ENCODE data around the gene ADM5.

Gene ADM5, protein sequence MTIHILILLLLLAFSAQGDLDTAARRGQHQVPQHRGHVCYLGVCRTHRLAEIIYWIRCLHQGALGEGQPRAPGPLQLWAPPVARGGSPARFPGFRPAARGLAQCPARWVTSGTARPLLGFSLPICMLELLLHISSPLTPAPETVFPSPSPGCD

GRCh38 chr19:49689133-49690078 is at the start of gene ADM5:
Gene ADM5 (plus strand): TSS chr19:49689594. CDS start chr19:49689838, 244 bp downstream.
- DNase-seq, result peak; percentile 77

DNA sequence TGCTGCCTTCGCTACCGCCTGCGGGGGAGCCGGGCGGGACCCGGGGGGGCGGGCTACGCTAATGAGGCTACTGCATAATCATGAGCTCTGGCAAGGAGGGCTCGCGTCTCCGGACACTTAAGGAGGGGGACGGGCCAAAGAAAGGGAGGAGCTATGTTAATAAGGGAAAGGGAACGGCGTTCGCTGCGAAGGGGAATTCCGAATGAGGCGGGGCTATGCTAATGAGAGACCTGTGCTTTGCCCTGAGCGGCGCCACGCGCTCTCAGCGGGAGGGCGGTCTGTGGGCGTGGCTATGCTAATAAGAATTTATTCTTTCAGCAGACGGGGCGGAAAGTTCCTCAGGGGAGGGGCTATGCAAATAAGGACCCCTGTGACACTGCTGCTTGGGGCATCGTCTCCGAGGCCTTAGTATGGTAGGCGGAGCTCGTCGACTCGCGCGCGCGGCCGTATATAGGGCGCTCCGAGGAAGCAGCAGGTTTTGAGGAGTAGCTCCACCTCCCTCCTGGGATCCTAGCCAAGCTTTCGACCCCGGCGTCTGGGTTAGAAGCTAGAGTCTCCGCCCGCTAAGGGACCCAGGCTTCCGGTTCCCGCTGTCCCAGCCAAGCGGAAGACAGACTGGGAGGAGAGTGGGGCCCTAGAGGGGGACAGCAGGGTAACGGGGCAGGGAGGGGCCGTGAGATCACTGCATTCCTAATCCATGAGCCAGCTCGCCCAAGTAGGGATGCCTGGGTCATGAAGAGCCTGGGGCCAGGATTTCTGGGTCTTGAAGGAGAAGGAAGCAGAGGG is 49.1 kb upstream of the ADM5 start, which contains the start of gene RRAS:
Gene RRAS (minus strand): TSS at position 31 of the 786 bp plus-strand sequence. CDS start 45 bp downstream, outside the sequence.
- DNase-seq, result peak; percentile 100

- peak; percentile 100 for DNase-seq
Observed at GRCh38 chr19:49641688-49642491, 47.5 kb upstream of the ADM5 start, which contains the start of gene SCAF1. Gene SCAF1 (plus strand): TSS chr19:49642209. CDS start chr19:49645027, 2,818 bp downstream.

GRCh38 chr19:49642492-49643035 is 46.8 kb upstream of the ADM5 start:
- no peak for DNase-seq

DNA sequence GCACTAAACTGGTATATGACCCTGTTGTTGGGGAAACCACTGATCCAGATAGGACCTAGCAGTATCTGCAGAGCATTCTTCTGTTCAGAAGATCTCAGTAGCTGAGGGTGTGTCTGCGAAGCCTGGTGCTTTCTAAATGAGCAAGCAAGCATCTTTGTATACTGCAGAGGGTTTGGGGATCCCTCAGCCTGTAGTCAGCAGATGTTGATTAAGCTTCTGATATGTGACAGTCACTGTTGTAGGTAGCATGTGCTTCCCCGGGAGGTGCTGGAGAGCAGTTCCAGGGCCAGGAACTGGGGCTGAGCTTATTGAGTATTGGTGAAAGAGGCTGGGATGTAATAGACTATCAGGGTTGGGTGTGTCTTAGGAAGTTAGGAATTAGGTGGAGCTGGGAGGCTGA is 45.9 kb upstream of the ADM5 start:
- DNase-seq, result no peak

GRCh38 chr19:49645592-49645991 is 43.8 kb upstream of the ADM5 start:
- DNase-seq, result no peak

DNA sequence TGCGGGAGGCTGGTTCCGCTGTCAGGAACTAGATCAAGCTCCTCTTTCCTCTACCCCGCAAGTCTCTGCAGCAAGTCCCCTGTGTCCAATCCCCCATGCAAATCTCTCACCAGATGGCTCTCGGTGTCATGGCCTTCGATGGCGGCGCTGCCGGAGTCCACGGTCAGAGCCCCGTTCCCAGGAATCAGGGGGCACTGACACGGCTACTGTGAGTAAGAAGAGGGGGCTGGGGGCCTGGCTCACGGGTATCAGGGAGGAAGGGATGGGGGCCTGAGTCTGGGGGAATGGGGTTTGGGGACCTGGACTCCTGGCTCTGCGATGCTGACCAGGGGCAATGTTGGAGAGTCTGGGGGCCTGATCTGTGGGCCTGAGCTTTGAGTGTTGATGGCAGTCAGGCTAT is 43.4 kb upstream of the ADM5 start:
- DNase-seq, result no peak

- DNase-seq, result no peak
Observed at GRCh38 chr19:49646586-49646985, 42.8 kb upstream of the ADM5 start.

- DNase-seq, result no peak
Observed at GRCh38 chr19:49651029-49651819, 38.2 kb upstream of the ADM5 start.

GRCh38 chr19:49651820-49652550 is 37.4 kb upstream of the ADM5 start:
- no peak for DNase-seq

GRCh38 chr19:49652551-49653465 is 36.6 kb upstream of the ADM5 start:
- no peak for DNase-seq

DNA sequence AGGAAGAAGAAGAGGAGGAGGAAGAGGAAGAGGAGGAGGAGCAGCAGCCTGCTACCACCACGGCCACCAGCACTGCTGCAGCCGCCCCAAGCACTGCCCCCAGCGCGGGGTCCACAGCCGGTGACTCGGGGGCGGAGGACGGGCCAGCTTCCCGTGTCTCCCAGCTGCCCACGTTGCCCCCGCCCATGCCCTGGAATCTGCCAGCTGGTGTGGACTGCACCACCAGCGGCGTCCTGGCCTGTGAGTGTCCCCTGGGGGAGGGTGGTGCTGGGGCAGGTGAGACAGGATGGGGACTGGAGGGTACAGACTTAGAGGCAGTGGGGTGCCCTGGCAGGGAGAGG is 36.0 kb upstream of the ADM5 start:
- DNase-seq, result no peak

DNA sequence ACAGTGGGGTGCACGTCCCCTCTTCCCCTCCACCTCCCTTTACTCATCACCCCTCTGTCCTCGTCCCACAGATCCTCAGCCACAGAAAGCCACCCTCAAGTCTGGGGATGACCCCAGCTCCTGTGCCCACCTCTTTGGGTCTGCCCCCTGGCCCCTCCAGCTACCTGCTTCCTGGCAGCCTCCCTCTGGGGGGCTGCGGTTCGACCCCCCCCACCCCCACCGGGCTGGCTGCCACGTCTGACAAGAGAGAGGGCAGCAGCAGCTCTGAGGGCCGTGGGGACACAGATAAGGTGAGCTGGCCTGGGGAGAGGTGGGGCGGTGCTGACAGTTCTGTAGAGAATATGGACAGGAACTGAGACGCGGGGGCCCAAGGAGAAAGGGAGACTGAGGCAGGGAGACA is 34.8 kb upstream of the ADM5 start:
- DNase-seq, result no peak

DNA sequence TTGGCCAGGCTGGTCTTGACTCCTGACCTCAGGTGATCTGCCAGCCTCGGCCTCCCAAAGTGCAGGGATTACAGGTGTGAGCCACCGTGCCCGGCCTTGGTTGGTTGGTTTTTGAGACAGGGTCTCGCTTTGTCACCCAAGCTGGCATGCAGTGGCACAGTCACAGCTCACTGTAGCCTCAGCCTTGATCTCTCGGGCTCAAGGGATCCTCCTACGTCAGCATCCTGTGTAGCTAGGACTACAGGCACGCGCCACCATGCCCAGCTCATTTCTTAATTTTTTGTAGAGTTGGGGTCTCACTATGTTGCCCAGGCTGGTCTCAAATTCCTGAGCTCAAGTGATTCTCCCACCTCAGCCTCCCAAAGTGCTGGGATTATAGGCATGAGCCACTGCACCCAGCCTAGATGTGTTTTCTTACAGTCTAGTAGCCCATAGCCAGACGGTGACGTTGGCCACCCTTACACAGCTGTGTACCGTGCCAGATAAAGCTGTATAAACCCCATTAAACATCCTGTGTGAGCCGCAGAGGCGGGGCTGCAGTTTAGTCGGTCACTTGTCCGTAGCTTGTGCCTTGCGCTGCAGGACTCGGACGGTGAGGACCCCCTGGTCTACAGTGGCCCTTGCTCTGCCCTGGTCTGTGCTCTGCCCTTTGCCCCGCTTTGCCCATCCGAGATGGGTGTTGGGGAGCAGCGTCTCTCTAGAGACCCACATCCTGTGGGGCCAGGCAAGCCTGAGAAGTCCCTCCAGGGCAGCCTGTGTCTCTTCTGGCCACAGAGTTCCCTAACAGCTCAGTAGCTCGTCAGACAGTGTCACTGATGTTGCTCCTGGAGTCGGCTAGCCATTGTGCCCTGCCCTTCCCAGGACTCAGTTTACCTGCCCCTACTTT is 33.6 kb upstream of the ADM5 start:
- no peak for DNase-seq

DNA sequence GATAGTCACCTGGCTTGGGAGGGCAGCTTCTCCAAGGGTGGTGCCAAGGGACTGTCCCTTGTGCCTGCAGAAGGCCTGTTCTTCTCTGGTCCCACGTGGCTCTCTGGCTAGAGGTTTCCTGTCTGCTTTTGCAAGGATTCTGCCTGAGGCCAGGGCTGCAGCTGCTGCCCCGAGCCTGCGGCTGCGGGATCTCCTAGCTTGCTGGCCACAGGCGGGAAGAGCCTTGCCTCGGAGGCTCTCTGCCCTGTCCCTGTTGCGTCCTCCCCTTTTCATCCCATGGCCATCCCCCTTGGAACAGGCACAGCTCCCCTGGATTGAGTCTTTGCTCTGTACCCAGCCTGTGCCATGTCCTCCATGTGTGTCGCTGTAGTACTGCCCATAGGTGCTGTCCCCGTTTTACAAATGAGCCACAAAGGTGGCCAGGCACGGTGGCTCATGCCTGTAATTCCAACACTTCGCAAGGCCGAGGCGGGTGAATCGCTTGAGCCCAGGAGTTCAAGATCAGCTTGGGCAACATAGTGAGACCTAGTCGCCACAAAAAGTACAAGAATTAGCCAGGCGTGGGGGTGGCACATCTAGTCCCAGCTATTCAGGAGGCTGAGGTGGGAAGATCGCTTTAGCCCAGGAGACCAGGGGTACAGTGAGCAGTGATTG is 32.8 kb upstream of the ADM5 start:
- DNase-seq, result no peak

DNA sequence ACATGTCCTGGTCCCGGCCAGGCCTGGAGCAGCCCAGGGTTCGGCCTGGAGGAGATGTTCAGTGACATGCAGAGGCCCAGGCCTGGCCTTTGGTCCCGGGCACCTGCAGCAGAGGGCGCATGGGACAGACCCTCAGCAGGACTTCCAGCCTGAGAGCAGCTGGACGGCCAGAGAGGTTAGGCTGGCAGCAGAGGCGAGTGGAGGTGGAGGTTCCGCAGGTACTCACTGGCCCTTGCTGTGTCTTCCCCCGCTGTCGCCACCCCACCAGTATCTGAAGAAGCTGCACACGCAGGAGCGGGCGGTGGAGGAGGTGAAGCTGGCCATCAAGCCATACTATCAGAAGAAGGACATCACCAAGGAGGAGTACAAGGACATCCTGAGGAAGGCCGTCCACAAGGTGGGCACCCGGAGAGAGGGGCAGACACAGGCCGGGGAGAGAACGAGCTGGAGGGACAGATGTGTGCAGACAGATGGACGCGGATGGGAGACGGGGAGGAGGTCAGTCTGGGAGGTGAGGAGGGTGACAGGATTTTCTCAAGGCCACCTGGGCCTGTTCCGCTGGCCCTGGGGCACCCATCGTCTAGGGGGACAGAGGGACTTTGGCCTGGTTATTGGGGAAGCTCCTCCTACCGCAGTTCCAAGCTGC is 31.8 kb upstream of the ADM5 start:
- no peak for DNase-seq

GRCh38 chr19:49658139-49658517 is 31.3 kb upstream of the ADM5 start:
- no peak for DNase-seq

Measured in activated effector memory CD4-positive, alpha-beta T cell treated with anti-CD3 and anti-CD28 coated beads, Interleukin-2, amount 50 U/mL, for 16 hours (primary cell).